NCI-H1417 (cell line): ENCODE results near the gene TOB1.
"Not testable (repeated sequence)": the region's sequence is repeated elsewhere in the genome, so short reads cannot be mapped to it uniquely, and the experiment has no call there.

Experiments used
- DNase-seq, 3 experiments: peaks; one replicate each; lab custom pipeline; 2025; lab: John Stamatoyannopoulos, UW

Gene TOB1

GRCh38 chr17:50868140-50868438, 1.9 kb upstream of the TOB1 start:
- no peak for DNase-seq

- peak; percentile 93 to 98 (median 95) for DNase-seq
These were observed 1.4 kb upstream of the TOB1 start for GRCh38 chr17:50867363-50868139.

GRCh38 chr17:50866950-50867362, 802 bp upstream of the TOB1 start:
- DNase-seq = peak; percentile 87 to 96 (median 92)

- DNase-seq = no peak
These were observed 290 bp downstream of the TOB1 start for GRCh38 chr17:50865868-50866260.

GRCh38 chr17:50865060-50865867, 890 bp downstream of the TOB1 start:
- peak; percentile 46 to 80 (median 74) for DNase-seq

- DNase-seq = no peak
These were observed 1.5 kb downstream of the TOB1 start for GRCh38 chr17:50864747-50865059.

- no peak for DNase-seq
These were observed 2.2 kb downstream of the TOB1 start for GRCh38 chr17:50863931-50864330.

GRCh38 chr17:50863221-50863843, 2.8 kb downstream of the TOB1 start:
- DNase-seq = peak in 1 of 3 experiments; percentile 50

- DNase-seq = no peak
These were observed 4.2 kb downstream of the TOB1 start for GRCh38 chr17:50861822-50862528.

GRCh38 chr17:50861334-50861676, 4.8 kb downstream of the TOB1 start:
- DNase-seq = no peak

GRCh38 chr17:50859727-50860126, 6.4 kb downstream of the TOB1 start:
- DNase-seq = not testable (repeated sequence)

GRCh38 chr17:50858486-50859225, 7.5 kb downstream of the TOB1 start:
- DNase-seq = no peak

GRCh38 chr17:50856431-50856830, 9.7 kb downstream of the TOB1 start:
- no peak for DNase-seq

- DNase-seq = peak in 1 of 3 experiments; percentile 6
These were observed 10.3 kb downstream of the TOB1 start for GRCh38 chr17:50855708-50856330.

GRCh38 chr17:50853781-50854180, 12.4 kb downstream of the TOB1 start:
- DNase-seq = no peak

- DNase-seq = no peak
These were observed 13.0 kb downstream of the TOB1 start for GRCh38 chr17:50853015-50853615.

GRCh38 chr17:50850640-50851039, 15.5 kb downstream of the TOB1 start:
- DNase-seq = no peak

- no peak for DNase-seq
These were observed 17.4 kb downstream of the TOB1 start for GRCh38 chr17:50848711-50849110.

GRCh38 chr17:50848039-50848438, 18.1 kb downstream of the TOB1 start:
- DNase-seq = no peak

GRCh38 chr17:50847566-50847965, 18.6 kb downstream of the TOB1 start:
- no peak for DNase-seq
